Right ventricle myocardium inferior (tissue), 1 donor: ENCODE data around the gene TTLL9. TPM values are rescaled to one million over a fixed set of nuclear protein-coding genes. Genes with fewer than 3 reads are reported as not detected.
A peak's percentile ranks its signal among the peaks of the same experiment; 100 is the strongest.

Experiments used
- ATAC-seq: fragments of 200-7000 bp; cut with Tn5 transposase; one replicate; pipeline ENCODE4 v1.9.1; 2020; ENCODE audit warnings: mild to moderate bottlenecking, moderate library complexity
- DNase-seq: peaks from one replicate; pipeline ENCODE4 v3.0.0; 2021; ENCODE audit errors: missing footprints
- intact Hi-C: fragments of 100-400 bp; cut with DNase I; formaldehyde crosslinking; loops from one replicate; pipeline ENCODE4 v1.11.0; 2022
- total RNA-seq: library from RNA; stranded (reverse); fragmentation: NEBNext Ultra II Directional; extraction: Animal tissue kit (Norgen Biotek cat#: 25700); gene quantifications from one replicate; pipeline ENCODE4 v1.2.1, GENCODE V29; 2021
- donor health status: DM: no; HTN: yes; CAD: no; lungs with severe emphysema.

TTLL9 gene
- total RNA-seq, 1 donor from 2014 or later: not detected

GRCh38 chr20:31954500-31954899 lies 84.1 kb downstream of the TTLL9 start:
- DNase-seq (no peak), ATAC-seq (no peak)
- intact Hi-C loops: loop anchor here (5.0 kb wide), 1 partner anchor 78 kb away; no protein-coding TSS in a partner anchor

- no peak for DNase-seq
- intact Hi-C loops: no loop called here
These were observed 86.4 kb downstream of the TTLL9 start for GRCh38 chr20:31956556-31957526.

GRCh38 chr20:31962761-31963160 lies 92.3 kb downstream of the TTLL9 start:
- ATAC-seq (no peak), DNase-seq (no peak)
- intact Hi-C loops: no loop called here

More at GRCh38 chr20:31956556-31957526, 86.4 kb downstream of the TTLL9 start:
- no peak for ATAC-seq

- no peak for ATAC-seq
- DNase-seq: no peak
- intact Hi-C loops: no loop called here
These were observed 93.5 kb downstream of the TTLL9 start for GRCh38 chr20:31963889-31964288.

GRCh38 chr20:31966991-31967655 lies 96.7 kb downstream of the TTLL9 start:
- DNase-seq (no peak), ATAC-seq (no peak)
- intact Hi-C loops: no loop called here

- intact Hi-C loops: no loop called here
- ATAC-seq (no peak), DNase-seq (no peak)
These were observed 97.4 kb downstream of the TTLL9 start, which contains the start of gene XKR7 for GRCh38 chr20:31967830-31968249. XKR7 (plus strand) TSS chr20:31968151; CDS start chr20:31968176, 25 bp downstream.

GRCh38 chr20:31968291-31969126 lies 98.1 kb downstream of the TTLL9 start:
- intact Hi-C loops: no loop called here
- ATAC-seq (peak; percentile 83), DNase-seq (peak; percentile 78)

GRCh38 chr20:31969991-31970390 lies 99.6 kb downstream of the TTLL9 start:
- no peak for ATAC-seq
- no peak for DNase-seq
- intact Hi-C loops: no loop called here

GRCh38 chr20:31972471-31973021 lies 102.1 kb downstream of the TTLL9 start:
- no peak for ATAC-seq
- no peak for DNase-seq
- intact Hi-C loops: no loop called here

- intact Hi-C loops: no loop called here
- no peak for ATAC-seq
- DNase-seq: no peak
These were observed 103.9 kb downstream of the TTLL9 start for GRCh38 chr20:31974296-31974695.

- DNase-seq: no peak
- no peak for ATAC-seq
These were observed 104.6 kb downstream of the TTLL9 start for GRCh38 chr20:31974951-31975487.

GRCh38 chr20:31975874-31976273 lies 105.4 kb downstream of the TTLL9 start:
- ATAC-seq (no peak), DNase-seq (no peak)
- intact Hi-C loops: no loop called here

More at GRCh38 chr20:31974951-31975487, 104.6 kb downstream of the TTLL9 start:
- intact Hi-C loops: no loop called here

- intact Hi-C loops: no loop called here
- DNase-seq (no peak), ATAC-seq (no peak)
These were observed 106.6 kb downstream of the TTLL9 start for GRCh38 chr20:31977080-31977479.

GRCh38 chr20:31979713-31980426 lies 109.4 kb downstream of the TTLL9 start:
- ATAC-seq: no peak
- intact Hi-C loops: no loop called here
- no peak for DNase-seq

GRCh38 chr20:31981784-31982183 lies 111.3 kb downstream of the TTLL9 start:
- ATAC-seq: no peak
- intact Hi-C loops: no loop called here
- no peak for DNase-seq

- ATAC-seq (no peak), DNase-seq (no peak)
- intact Hi-C loops: no loop called here
These were observed 114.6 kb downstream of the TTLL9 start for GRCh38 chr20:31984981-31985471.

GRCh38 chr20:31987744-31988143 lies 117.3 kb downstream of the TTLL9 start:
- ATAC-seq: no peak

More at GRCh38 chr20:31987744-31988143, 117.3 kb downstream of the TTLL9 start:
- intact Hi-C loops: no loop called here
- DNase-seq: no peak
